Stimulated activated CD4-positive, alpha-beta T cell treated with anti-CD3 and anti-CD28 coated beads, Interleukin-4, amount 100 ng/mL, for 48 hours (primary cell): ENCODE data around the gene MARK1.
"Not testable (repeated sequence)": the region's sequence is repeated elsewhere in the genome, so short reads cannot be mapped to it uniquely, and the experiment has no call there.

Source experiments
- DNase-seq, 2 donors: peaks; one replicate each; pipeline ENCODE4 v3.0.0-alpha.2; 2020; ENCODE audit warnings: low read depth in 2 of 2

MARK1 gene

DNA sequence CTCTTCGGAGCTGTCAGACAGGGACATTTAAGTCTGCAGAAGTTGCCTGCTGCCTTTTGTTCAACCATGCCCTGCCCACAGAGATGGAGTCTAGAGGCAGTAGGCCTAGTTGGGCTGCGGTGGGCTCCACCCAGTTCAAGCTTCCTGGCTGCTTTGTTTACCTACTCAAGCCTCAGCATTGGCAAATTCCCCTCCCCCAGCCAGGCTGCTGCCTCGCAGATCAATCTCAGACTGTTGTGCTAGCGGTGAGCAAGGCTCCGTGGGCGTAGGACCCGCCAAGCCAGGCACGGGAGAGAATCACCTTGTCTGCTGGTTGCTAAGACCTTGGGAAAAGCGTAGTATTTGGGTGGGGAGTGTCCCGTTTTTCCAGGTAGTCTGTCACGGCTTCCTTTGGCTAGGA is 83.2 kb downstream of the MARK1 start:
- DNase-seq, result not testable (repeated sequence)

DNA sequence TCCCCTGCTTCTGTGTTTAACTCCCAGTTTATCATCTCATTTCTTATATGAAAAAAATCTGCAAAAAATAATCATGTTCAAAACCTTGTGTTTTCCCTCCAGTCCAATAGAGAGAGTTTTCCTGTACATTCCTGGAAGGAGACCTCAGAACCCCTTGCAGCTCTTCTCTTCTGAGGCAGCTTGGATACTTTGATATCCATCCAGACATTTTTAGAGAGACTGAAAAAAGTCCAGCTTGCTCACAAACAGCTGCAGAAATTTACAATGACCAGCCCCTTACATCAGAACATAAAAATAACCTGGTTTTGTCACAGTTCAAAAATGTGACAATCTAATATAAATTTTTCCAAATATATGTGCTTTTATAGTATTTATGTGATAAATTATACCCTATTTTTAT is 88.9 kb downstream of the MARK1 start:
- no peak for DNase-seq

- DNase-seq, result no peak
Observed at GRCh38 chr1:220628431-220628830, 100.5 kb downstream of the MARK1 start.

DNA sequence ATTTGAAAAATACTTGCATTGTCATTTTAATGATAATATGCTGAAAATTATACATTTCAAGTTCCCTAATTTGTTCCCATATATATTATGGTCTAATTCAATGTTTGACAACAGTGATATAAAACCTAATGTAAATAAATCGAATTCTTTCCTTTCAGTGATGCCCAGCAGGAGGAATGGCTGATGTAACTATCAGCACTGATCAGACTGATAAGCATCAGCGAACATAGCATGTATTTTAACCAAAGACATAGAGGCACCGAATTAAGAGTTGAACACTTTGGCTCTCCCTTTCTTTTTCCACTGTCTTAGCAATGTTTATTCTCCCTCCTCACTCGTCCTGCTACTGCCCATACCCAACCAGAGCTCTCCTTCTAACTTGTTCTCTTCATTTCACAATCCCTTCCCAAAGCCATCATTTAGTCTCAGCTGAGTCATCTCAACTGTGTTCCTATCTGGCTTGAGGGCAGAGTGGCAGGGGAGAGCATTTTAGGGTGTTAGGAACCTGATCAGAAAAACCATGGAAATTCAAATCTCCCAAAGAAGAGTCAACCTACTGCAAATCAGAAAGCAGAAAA is 103.4 kb downstream of the MARK1 start:
- DNase-seq, result no peak

- no peak for DNase-seq
Observed at GRCh38 chr1:220637759-220638158, 109.8 kb downstream of the MARK1 start.

GRCh38 chr1:220642285-220642684 is 114.3 kb downstream of the MARK1 start:
- DNase-seq, result no peak

GRCh38 chr1:220652995-220653394 is 125.1 kb downstream of the MARK1 start:
- DNase-seq, result no peak

- DNase-seq, result no peak
Observed at GRCh38 chr1:220655509-220655908, 127.6 kb downstream of the MARK1 start.

GRCh38 chr1:220655961-220656740 is 128.2 kb downstream of the MARK1 start:
- DNase-seq, result no peak

DNA sequence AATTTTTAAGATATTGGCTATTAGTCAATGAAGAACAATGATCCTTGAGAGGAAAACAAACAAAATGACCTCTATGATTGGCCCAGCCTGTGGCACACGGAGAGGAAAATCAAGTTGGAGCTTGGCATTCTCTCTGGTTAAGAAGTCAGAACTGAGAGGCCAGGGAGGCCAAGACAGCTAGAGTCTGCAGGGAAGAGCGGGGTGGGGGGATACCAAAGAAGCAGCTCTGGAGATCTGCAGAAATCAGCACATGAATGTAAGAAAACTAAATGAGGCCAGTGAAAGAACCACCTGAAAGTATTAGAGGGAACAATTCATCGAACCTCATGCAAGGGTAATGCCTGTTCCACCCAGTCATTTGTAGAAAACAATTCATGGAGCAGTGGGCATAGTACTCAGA is 138.4 kb downstream of the MARK1 start:
- DNase-seq, result no peak

- DNase-seq, result no peak
Observed at GRCh38 chr1:220669005-220669404, 141.1 kb downstream of the MARK1 start.

- DNase-seq, result no peak
Observed at GRCh38 chr1:220670365-220670764, 142.4 kb downstream of the MARK1 start.

- no peak for DNase-seq
Observed at GRCh38 chr1:220673921-220674320, 146.0 kb downstream of the MARK1 start.

DNA sequence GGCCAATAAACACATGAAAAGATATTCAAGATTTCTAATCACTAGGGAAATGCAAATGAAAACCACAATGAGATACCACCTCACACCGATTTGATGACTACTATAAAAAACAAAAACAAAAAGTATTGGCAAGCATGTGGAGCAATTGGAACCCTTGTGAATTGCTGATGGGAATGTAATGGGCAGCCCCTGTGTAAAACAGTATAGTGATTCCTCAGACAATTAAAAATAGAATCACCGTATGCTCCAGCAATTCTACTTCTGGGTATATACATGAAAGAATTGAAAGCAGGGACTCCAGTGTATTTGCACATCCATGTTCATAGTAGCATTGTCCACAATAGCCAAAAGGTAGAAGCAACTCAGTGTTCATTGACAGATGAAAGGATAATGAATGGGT is 149.3 kb downstream of the MARK1 start:
- no peak for DNase-seq

- no peak for DNase-seq
Observed at GRCh38 chr1:220680085-220680687, 152.2 kb downstream of the MARK1 start.

DNA sequence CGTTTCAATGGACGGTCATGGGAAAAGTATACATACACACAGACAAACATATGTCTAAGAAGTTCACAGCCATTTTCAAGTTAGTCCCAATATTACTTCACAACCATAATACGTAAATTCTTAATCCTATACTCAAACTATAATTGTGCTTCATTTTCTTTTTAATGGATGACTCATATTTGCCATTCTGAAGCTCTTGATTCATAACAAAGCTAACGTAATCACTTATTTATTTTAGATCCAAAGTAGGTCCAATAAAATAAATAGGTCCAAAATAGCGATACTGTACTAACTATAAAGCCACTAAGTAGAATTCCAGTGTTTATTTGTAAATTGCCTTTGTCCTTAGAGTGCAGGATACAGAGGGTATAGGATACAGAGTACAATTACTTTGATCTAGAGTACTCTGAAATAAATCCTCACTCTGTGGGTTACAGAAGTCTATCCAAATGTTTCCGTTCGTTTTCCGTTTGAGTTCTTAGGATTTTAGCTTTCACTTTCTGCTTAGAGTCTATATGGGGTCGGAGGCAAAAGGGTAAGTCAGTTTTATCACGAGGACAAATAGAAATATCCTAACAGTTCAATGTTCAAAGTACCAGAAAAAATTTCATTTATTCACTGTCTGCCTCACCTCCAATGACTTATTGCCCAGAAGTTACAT is 153.4 kb downstream of the MARK1 start:
- no peak for DNase-seq

GRCh38 chr1:220682901-220683576 is 155.1 kb downstream of the MARK1 start:
- no peak for DNase-seq

DNA sequence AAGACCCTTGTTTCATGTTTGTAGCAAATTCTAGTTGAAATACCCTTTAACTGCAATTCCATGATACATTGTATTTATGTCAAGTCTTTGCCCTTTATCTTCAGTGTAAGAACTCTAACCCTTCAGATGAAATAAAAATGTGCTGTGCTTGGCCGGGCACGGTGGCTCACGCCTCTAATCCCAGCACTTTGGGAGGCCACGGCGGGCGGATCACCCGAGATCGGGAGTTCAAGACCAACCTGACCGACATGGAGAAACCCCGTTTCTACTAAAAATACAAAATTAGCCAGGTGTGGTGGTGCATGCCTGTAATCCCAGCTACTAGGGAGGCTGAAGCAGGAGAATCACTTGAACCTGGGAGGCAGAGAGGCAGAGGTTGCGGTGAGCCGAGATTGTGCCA is 155.8 kb downstream of the MARK1 start:
- not testable (repeated sequence) for DNase-seq

DNA sequence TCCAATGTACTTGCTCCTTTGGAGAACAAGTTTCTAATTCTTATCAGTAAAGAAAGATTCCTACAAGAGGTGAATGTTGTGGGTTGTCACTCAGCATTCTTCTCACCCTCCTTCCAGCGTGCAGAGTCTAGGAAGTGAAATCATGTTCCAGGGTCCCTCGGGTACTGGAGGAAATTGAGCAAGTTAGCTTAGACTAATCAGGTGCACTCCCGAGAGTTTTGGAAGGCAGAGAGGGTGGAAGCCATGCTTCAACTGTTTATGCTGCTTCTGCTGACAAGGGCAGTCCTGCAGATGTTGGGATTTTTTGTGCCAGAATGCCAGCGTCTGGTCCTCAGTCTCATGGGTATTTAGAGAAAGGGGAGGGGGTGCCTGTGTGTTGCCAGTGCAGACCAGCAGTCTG is 157.0 kb downstream of the MARK1 start:
- DNase-seq, result no peak

DNA sequence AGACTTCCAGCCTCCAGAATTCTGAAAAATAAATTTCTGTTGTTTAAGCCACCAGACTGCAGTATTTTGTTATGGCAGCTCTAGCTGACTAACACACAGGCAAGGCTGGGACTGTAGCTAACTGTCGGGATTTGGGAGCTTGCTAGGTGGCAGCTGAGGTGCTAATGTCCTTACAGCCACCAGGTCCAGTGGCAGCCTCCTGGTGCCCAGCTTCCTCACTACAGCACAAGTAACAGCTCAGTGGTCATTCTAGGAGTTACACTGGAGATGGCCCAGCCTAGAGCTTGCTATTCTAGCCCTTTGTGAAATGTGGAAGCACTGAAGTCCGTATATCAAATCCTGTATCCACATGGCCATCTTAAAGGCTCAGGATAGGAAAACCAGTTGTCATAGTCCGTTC is 157.9 kb downstream of the MARK1 start:
- no peak for DNase-seq

GRCh38 chr1:220687809-220688208 is 159.9 kb downstream of the MARK1 start:
- DNase-seq, result no peak

GRCh38 chr1:220689666-220690065 is 161.7 kb downstream of the MARK1 start:
- no peak for DNase-seq
